CD4-positive, alpha-beta T cell (primary cell): ENCODE data around the gene ATXN1. TPM values are rescaled to one million over a fixed set of nuclear protein-coding genes. Genes with fewer than 3 reads are reported as not detected.
"Not testable (repeated sequence)": the region's sequence is repeated elsewhere in the genome, so short reads cannot be mapped to it uniquely, and the experiment has no call there.

Experiments used
- ATAC-seq: fragments of 200-7000 bp; cut with Tn5 transposase; one replicate; pipeline ENCODE4 v1.10.0; 2022; ENCODE audit warnings: mild to moderate bottlenecking; ENCODE audit not compliant: poor library complexity
- CTCF ChIA-PET: fragments of 350-600 bp; sonication (Branson Sonifier 250); formaldehyde crosslinking; loops from one replicate; lab custom pipeline; 2021; ENCODE audit warnings: antibody characterized with exemption, inconsistent platforms; lab: Charles Lee
- POLR2A ChIA-PET: fragments of 350-600 bp; sonication (Branson Sonifier 250); formaldehyde crosslinking; loops from one replicate; lab custom pipeline; 2021; ENCODE audit warnings: antibody characterized with exemption, inconsistent platforms; lab: Charles Lee
- DNase-seq, 14 experiments: peaks; one replicate each; pipeline ENCODE4 v3.0.0-alpha.2; 2013 to 2020; ENCODE audit warnings: mixed read lengths in 2 of 14
- H3K27ac ChIP-seq, 2 donors: one replicate each; pipeline versions ENCODE4 v1.5.1 to v1.7.0; 2013; ENCODE audit warnings: low read length in 2 of 2, low read depth in 1 of 2, mild to moderate bottlenecking in 1 of 2
- H3K27me3 ChIP-seq, 2 experiments: 1 replicate in 1 of 2; 2 replicates in 1 of 2; pipeline versions ENCODE4 v1.6.1 to v1.7.0; 2013; ENCODE audit warnings: low read length in 2 of 2, control low read depth in 1 of 2, mild to moderate bottlenecking in 1 of 2, moderate library complexity in 1 of 2; ENCODE audit not compliant: insufficient read depth in 2 of 2, control insufficient read depth in 1 of 2
- H3K36me3 ChIP-seq: one replicate; pipeline ENCODE4 v1.6.1; 2013; ENCODE audit warnings: low read length, control low read depth; ENCODE audit not compliant: insufficient read depth
- H3K4me1 ChIP-seq: one replicate; pipeline ENCODE4 v1.6.1; 2013; ENCODE audit warnings: low read length, control low read depth; ENCODE audit not compliant: insufficient read depth
- H3K4me3 ChIP-seq: one replicate; pipeline ENCODE4 v1.5.1; 2013; ENCODE audit warnings: mild to moderate bottlenecking, low read length, moderate library complexity
- H3K9me3 ChIP-seq, 2 experiments: 1 replicate in 1 of 2; 2 replicates in 1 of 2; pipeline versions ENCODE4 v1.6.1 to v1.7.0; 2013; ENCODE audit warnings: low read length in 2 of 2, mild to moderate bottlenecking in 2 of 2, control low read depth in 1 of 2, moderate library complexity in 1 of 2; ENCODE audit not compliant: control insufficient read depth in 1 of 2, insufficient read depth in 1 of 2
- H3K27ac Mint-ChIP-seq: one replicate; pipeline ENCODE4 v1.8.0; 2020; ENCODE audit warnings: mixed read lengths
- H3K27me3 Mint-ChIP-seq: one replicate; pipeline ENCODE4 v1.8.0; 2021; ENCODE audit warnings: mixed read lengths
- H3K36me3 Mint-ChIP-seq: one replicate; pipeline ENCODE4 v1.8.0; 2021; ENCODE audit warnings: low read depth, mixed read lengths
- H3K4me1 Mint-ChIP-seq: one replicate; pipeline ENCODE4 v1.8.0; 2021; ENCODE audit warnings: low read depth, mixed read lengths
- H3K4me3 Mint-ChIP-seq: one replicate; pipeline ENCODE4 v1.8.0; 2020; ENCODE audit warnings: mild to moderate bottlenecking, mixed read lengths
- H3K9me3 Mint-ChIP-seq: one replicate; pipeline ENCODE4 v1.8.0; 2020; ENCODE audit warnings: mixed read lengths
- CTCF ChIP-seq: fragments of 200-600 bp; IDR thresholded peaks from one replicate; pipeline ENCODE4 v1.8.0; 2022; ENCODE audit warnings: antibody characterized with exemption, mild to moderate bottlenecking
- intact Hi-C, 2 experiments: fragments of 100-400 bp; cut with DNase I in 1 of 2; cut with micrococcal nuclease in 1 of 2; formaldehyde crosslinking; loops; one replicate each; pipeline versions ENCODE4 v1.15.1 to v1.9.0; 2023 to 2025; cut with DNase I, micrococcal nuclease
- total RNA-seq, 174 experiments: library from RNA in 2 of 174; stranded (reverse) in 2 of 174; gene quantifications; one replicate each; pipeline ENCODE4 v1.2.3 and lab custom pipeline; 2021 to 2026

The ATXN1 gene
- total RNA-seq, 2 experiments from 2014 or later = 74.2 to 76.7 TPM

GRCh38 chr6:16459472-16459871 lies 301.8 kb downstream of the ATXN1 start:
- intact Hi-C loops, H3K4me1 ChIP-seq, H3K4me1 Mint-ChIP-seq, H3K9me3 Mint-ChIP-seq, CTCF ChIA-PET, H3K36me3 ChIP-seq, H3K4me3 Mint-ChIP-seq, H3K36me3 Mint-ChIP-seq, H3K27me3 Mint-ChIP-seq, H3K27ac Mint-ChIP-seq, ATAC-seq, DNase-seq, H3K27me3 ChIP-seq, POLR2A ChIA-PET, H3K9me3 ChIP-seq, H3K27ac ChIP-seq, H3K4me3 ChIP-seq: not testable (repeated sequence)

GRCh38 chr6:16452348-16452747 lies 308.9 kb downstream of the ATXN1 start:
- no peak for DNase-seq
- no peak for TF ChIP-seq CTCF

GRCh38 chr6:16450821-16451220 lies 310.4 kb downstream of the ATXN1 start:
- CTCF ChIA-PET = no interaction called here
- intact Hi-C loops = no loop called here
- peaks cover 15% of the 10 kb centered on the region for H3K4me1 Mint-ChIP-seq

More at GRCh38 chr6:16452348-16452747, 308.9 kb downstream of the ATXN1 start:
- Histone ChIP-seq H3K36me3 (no peaks in the 10 kb centered on the region), H3K27ac (no peak overlapping the region), H3K4me1 (no peaks in the 10 kb centered on the region), H3K4me3 (no peak overlapping the region), H3K27me3 (no peaks in the 10 kb centered on the region), H3K9me3 (peaks cover 0 to 4% of the 10 kb centered on the region in 2 experiments)
- CTCF ChIA-PET = no interaction called here
- no peaks in the 10 kb centered on the region for H3K36me3 Mint-ChIP-seq
- POLR2A ChIA-PET = no interaction called here
- H3K9me3 Mint-ChIP-seq = peaks cover 8% of the 10 kb centered on the region
- peaks cover 5% of the 10 kb centered on the region for H3K4me1 Mint-ChIP-seq
- H3K4me3 Mint-ChIP-seq = no peak overlapping the region
- intact Hi-C loops = no loop called here
- H3K27me3 Mint-ChIP-seq = no peaks in the 10 kb centered on the region
- no peak overlapping the region for H3K27ac Mint-ChIP-seq
- no peak for ATAC-seq

More at GRCh38 chr6:16450821-16451220, 310.4 kb downstream of the ATXN1 start:
- no peak overlapping the region for H3K4me3 ChIP-seq
- no peaks in the 10 kb centered on the region for H3K36me3 ChIP-seq
- DNase-seq (no peak), ATAC-seq (no peak)
- no peaks in the 10 kb centered on the region for H3K27me3 Mint-ChIP-seq
- peaks cover 4% of the 10 kb centered on the region for H3K36me3 Mint-ChIP-seq
- H3K27me3 ChIP-seq = no peaks in the 10 kb centered on the region
- H3K4me1 ChIP-seq = no peaks in the 10 kb centered on the region
- POLR2A ChIA-PET = interaction anchor here (0.6 kb wide), 1 partner anchor 16 kb away, joined by 3 read pairs; no protein-coding TSS in a partner anchor
- H3K27ac ChIP-seq = no peak overlapping the region
- TF ChIP-seq CTCF = no peak
- H3K27ac Mint-ChIP-seq = no peak overlapping the region
- H3K9me3 ChIP-seq = peaks cover 0 to 1% of the 10 kb centered on the region in 2 experiments
- no peak overlapping the region for H3K4me3 Mint-ChIP-seq
- no peaks in the 10 kb centered on the region for H3K9me3 Mint-ChIP-seq
